Measurements from ENCODE around the gene DDIT3. TPM values are rescaled to one million over a fixed set of nuclear protein-coding genes. Genes with fewer than 3 reads are reported as not detected.
A peak's percentile ranks its signal among the peaks of the same experiment; 100 is the strongest.

Gene DDIT3
- total RNA-seq, 1 experiment from 2014 or later = 3.4 TPM

DNA sequence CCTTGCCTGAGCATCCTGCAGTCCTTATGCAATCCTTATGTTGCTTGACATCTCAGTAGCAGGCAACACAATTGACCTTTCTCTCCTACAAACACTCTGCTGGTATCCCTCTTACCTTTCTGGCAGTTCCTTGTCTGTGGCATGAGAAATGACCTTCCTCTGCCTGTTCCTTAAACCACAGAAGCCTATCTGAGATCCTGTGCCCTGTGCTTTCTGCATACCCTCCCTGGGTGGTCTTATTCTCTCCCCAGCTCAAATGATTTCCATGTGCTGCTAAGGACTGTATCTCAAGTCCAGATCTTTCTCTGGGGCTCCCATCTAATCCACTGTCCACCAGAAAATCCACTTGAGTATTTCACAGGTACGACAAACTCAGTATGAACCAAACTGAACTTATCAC is 38.6 kb downstream of the DDIT3 start:
- Mint-ChIP-seq H3K4me1 (peaks cover 35% of the 10 kb centered on the region), H3K4me3 (no peak overlapping the region), H3K27me3 (ENCODE audit: low read depth) (peaks cover 46% of the 10 kb centered on the region), H3K36me3 (no peaks in the 10 kb centered on the region), H3K27ac (peak overlapping the region; percentile 8; the same call in 1 of the 2 replicates), H3K9me3 (no peaks in the 10 kb centered on the region)
- POLR2A ChIA-PET = no interaction called here
- TF ChIP-seq ZSCAN18 (CRISPR knock-in tag; IDR thresholded peaks at IDR 0.05) (no peak), ZNF219 (CRISPR knock-in tag; IDR thresholded peaks at IDR 0.05; ENCODE audit: borderline replicate concordance) (no peak), SOX15 (CRISPR knock-in tag; IDR thresholded peaks at IDR 0.05) (no peak), ZNF138 (CRISPR knock-in tag; conservative IDR thresholded peaks at IDR 0.05) (no peak), JUN (CRISPR knock-in tag; IDR thresholded peaks at IDR 0.05) (no peak), FOXJ3 (CRISPR knock-in tag; IDR thresholded peaks at IDR 0.05; ENCODE audit: borderline replicate concordance) (no peak), TEAD4 (CRISPR knock-in tag; IDR thresholded peaks at IDR 0.05) (no peak)
- TF ChIP-seq, protein P1, sequence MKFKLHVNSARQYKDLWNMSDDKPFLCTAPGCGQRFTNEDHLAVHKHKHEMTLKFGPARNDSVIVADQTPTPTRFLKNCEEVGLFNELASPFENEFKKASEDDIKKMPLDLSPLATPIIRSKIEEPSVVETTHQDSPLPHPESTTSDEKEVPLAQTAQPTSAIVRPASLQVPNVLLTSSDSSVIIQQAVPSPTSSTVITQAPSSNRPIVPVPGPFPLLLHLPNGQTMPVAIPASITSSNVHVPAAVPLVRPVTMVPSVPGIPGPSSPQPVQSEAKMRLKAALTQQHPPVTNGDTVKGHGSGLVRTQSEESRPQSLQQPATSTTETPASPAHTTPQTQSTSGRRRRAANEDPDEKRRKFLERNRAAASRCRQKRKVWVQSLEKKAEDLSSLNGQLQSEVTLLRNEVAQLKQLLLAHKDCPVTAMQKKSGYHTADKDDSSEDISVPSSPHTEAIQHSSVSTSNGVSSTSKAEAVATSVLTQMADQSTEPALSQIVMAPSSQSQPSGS (CRISPR knock-in tag; IDR thresholded peaks at IDR 0.05; ENCODE audit: borderline replicate concordance, low read depth) = no peak
- TF ChIP-seq, protein P2, sequence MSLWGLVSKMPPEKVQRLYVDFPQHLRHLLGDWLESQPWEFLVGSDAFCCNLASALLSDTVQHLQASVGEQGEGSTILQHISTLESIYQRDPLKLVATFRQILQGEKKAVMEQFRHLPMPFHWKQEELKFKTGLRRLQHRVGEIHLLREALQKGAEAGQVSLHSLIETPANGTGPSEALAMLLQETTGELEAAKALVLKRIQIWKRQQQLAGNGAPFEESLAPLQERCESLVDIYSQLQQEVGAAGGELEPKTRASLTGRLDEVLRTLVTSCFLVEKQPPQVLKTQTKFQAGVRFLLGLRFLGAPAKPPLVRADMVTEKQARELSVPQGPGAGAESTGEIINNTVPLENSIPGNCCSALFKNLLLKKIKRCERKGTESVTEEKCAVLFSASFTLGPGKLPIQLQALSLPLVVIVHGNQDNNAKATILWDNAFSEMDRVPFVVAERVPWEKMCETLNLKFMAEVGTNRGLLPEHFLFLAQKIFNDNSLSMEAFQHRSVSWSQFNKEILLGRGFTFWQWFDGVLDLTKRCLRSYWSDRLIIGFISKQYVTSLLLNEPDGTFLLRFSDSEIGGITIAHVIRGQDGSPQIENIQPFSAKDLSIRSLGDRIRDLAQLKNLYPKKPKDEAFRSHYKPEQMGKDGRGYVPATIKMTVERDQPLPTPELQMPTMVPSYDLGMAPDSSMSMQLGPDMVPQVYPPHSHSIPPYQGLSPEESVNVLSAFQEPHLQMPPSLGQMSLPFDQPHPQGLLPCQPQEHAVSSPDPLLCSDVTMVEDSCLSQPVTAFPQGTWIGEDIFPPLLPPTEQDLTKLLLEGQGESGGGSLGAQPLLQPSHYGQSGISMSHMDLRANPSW (CRISPR knock-in tag; conservative IDR thresholded peaks at IDR 0.05; ENCODE audit: low read depth) = no peak
- TF ChIP-seq, protein P3, sequence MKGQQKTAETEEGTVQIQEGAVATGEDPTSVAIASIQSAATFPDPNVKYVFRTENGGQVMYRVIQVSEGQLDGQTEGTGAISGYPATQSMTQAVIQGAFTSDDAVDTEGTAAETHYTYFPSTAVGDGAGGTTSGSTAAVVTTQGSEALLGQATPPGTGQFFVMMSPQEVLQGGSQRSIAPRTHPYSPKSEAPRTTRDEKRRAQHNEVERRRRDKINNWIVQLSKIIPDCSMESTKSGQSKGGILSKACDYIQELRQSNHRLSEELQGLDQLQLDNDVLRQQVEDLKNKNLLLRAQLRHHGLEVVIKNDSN (CRISPR knock-in tag; IDR thresholded peaks at IDR 0.05) = no peak
- TF ChIP-seq, protein P4, sequence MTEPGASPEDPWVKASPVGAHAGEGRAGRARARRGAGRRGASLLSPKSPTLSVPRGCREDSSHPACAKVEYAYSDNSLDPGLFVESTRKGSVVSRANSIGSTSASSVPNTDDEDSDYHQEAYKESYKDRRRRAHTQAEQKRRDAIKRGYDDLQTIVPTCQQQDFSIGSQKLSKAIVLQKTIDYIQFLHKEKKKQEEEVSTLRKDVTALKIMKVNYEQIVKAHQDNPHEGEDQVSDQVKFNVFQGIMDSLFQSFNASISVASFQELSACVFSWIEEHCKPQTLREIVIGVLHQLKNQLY (CRISPR knock-in tag; IDR thresholded peaks at IDR 0.05) = no peak
- TF ChIP-seq, protein P5, sequence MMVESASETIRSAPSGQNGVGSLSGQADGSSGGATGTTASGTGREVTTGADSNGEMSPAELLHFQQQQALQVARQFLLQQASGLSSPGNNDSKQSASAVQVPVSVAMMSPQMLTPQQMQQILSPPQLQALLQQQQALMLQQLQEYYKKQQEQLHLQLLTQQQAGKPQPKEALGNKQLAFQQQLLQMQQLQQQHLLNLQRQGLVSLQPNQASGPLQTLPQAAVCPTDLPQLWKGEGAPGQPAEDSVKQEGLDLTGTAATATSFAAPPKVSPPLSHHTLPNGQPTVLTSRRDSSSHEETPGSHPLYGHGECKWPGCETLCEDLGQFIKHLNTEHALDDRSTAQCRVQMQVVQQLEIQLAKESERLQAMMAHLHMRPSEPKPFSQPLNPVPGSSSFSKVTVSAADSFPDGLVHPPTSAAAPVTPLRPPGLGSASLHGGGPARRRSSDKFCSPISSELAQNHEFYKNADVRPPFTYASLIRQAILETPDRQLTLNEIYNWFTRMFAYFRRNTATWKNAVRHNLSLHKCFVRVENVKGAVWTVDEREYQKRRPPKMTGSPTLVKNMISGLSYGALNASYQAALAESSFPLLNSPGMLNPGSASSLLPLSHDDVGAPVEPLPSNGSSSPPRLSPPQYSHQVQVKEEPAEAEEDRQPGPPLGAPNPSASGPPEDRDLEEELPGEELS (CRISPR knock-in tag; IDR thresholded peaks at IDR 0.05) = no peak
- DNase-seq (ENCODE audit: low spot score) (no peak), ATAC-seq (no peak; the same call in 1 of the 2 replicates)
- CTCF ChIA-PET = interaction anchor here (3.2 kb wide), 1 partner anchor 23 kb away, joined by 13 read pairs; the partner anchor contains the start of gene GLI1

GRCh38 chr12:57479376-57480115 is 40.8 kb downstream of the DDIT3 start, which contains the start of gene ARHGAP9:
Gene ARHGAP9, minus strand, starts transcription at chr12:57479866. Its CDS starts 460 bp downstream, at chr12:57479406.
- Mint-ChIP-seq H3K9me3 (no peaks in the 10 kb centered on the region), H3K4me3 (no peak within 1 kb of the TSS), H3K4me1 (peaks cover 46% of the 10 kb centered on the region), H3K36me3 (no peaks in the 10 kb centered on the region), H3K27me3 (ENCODE audit: low read depth) (peaks cover 67% of the 10 kb centered on the region), H3K27ac (no peak within 1 kb of the TSS)
- no peak for DNase-seq (ENCODE audit: low spot score)
- ChIA-PET POLR2A (no interaction called here), CTCF (interaction anchor here (1.6 to 3.2 kb wide), 2 partner anchors 19 to 21 kb away, joined by 4 to 13 read pairs; partner anchors contain the start of gene GLI1)
- ATAC-seq = no peak
- TF ChIP-seq FOXJ3 (CRISPR knock-in tag; IDR thresholded peaks at IDR 0.05; ENCODE audit: borderline replicate concordance) (no peak), GTF2I (CRISPR knock-in tag; conservative IDR thresholded peaks at IDR 0.05) (no peak), SOX15 (CRISPR knock-in tag; IDR thresholded peaks at IDR 0.05) (no peak), PREB (CRISPR knock-in tag; IDR thresholded peaks at IDR 0.05; ENCODE audit: borderline replicate concordance) (no peak), IRF2 (CRISPR knock-in tag; IDR thresholded peaks at IDR 0.05; ENCODE audit: borderline replicate concordance, low read depth) (no peak)
- TF ChIP-seq, protein P6, sequence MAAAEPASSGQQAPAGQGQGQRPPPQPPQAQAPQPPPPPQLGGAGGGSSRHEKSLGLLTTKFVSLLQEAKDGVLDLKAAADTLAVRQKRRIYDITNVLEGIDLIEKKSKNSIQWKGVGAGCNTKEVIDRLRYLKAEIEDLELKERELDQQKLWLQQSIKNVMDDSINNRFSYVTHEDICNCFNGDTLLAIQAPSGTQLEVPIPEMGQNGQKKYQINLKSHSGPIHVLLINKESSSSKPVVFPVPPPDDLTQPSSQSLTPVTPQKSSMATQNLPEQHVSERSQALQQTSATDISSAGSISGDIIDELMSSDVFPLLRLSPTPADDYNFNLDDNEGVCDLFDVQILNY (CRISPR knock-in tag; IDR thresholded peaks at IDR 0.05) = no peak
- TF ChIP-seq, protein P7, sequence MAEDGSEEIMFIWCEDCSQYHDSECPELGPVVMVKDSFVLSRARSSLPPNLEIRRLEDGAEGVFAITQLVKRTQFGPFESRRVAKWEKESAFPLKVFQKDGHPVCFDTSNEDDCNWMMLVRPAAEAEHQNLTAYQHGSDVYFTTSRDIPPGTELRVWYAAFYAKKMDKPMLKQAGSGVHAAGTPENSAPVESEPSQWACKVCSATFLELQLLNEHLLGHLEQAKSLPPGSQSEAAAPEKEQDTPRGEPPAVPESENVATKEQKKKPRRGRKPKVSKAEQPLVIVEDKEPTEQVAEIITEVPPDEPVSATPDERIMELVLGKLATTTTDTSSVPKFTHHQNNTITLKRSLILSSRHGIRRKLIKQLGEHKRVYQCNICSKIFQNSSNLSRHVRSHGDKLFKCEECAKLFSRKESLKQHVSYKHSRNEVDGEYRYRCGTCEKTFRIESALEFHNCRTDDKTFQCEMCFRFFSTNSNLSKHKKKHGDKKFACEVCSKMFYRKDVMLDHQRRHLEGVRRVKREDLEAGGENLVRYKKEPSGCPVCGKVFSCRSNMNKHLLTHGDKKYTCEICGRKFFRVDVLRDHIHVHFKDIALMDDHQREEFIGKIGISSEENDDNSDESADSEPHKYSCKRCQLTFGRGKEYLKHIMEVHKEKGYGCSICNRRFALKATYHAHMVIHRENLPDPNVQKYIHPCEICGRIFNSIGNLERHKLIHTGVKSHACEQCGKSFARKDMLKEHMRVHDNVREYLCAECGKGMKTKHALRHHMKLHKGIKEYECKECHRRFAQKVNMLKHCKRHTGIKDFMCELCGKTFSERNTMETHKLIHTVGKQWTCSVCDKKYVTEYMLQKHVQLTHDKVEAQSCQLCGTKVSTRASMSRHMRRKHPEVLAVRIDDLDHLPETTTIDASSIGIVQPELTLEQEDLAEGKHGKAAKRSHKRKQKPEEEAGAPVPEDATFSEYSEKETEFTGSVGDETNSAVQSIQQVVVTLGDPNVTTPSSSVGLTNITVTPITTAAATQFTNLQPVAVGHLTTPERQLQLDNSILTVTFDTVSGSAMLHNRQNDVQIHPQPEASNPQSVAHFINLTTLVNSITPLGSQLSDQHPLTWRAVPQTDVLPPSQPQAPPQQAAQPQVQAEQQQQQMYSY (CRISPR knock-in tag; IDR thresholded peaks at IDR 0.05) = no peak

All from WTC11 (cell line).